RWPE2 (cell line): ENCODE results near the gene ANO2.

Source experiments
- ATAC-seq: fragments of 200-7000 bp; cut with Tn5 transposase; 3 replicates; pipeline ENCODE4 v1.9.1; 2021; ENCODE audit warnings: low read depth
- DNase-seq: peaks from one replicate; pipeline ENCODE4 v3.0.0-alpha.2; 2020; ENCODE audit warnings: low spot score
- H3K27ac ChIP-seq: fragments of 450-650 bp; 2 replicates; pipeline ENCODE4 v1.5.1; 2017; ENCODE audit warnings: mild to moderate bottlenecking; ENCODE audit not compliant: poor library complexity, severe bottlenecking
- H3K27me3 ChIP-seq: fragments of 250-450 bp; sonication (Bioruptor Pico); 2 replicates; pipeline ENCODE4 v1.5.1; 2021; ENCODE audit warnings: mild to moderate bottlenecking, moderate library complexity; ENCODE audit not compliant: insufficient read depth, poor library complexity, severe bottlenecking
- H3K36me3 ChIP-seq: fragments of 250-450 bp; sonication (Bioruptor Pico); 2 replicates; pipeline ENCODE4 v1.5.1; 2020; ENCODE audit warnings: low read depth, mild to moderate bottlenecking, moderate library complexity
- H3K4me1 ChIP-seq: fragments of 250-450 bp; sonication (Bioruptor Pico); 2 replicates; pipeline ENCODE4 v1.5.1; 2021; ENCODE audit warnings: mild to moderate bottlenecking, moderate library complexity; ENCODE audit not compliant: insufficient read depth, poor library complexity, severe bottlenecking
- H3K4me3 ChIP-seq: fragments of 250-450 bp; sonication (Bioruptor Pico); 2 replicates; pipeline ENCODE4 v1.5.1; 2021; ENCODE audit warnings: mild to moderate bottlenecking, moderate library complexity; ENCODE audit not compliant: severe bottlenecking
- H3K9me3 ChIP-seq: fragments of 250-450 bp; sonication (Bioruptor Pico); 2 replicates; pipeline ENCODE4 v1.5.1; 2021; ENCODE audit warnings: mild to moderate bottlenecking, moderate library complexity; ENCODE audit not compliant: severe bottlenecking
- TF ChIP-seq, protein P1 (sequence below): fragments of 450-650 bp; IDR thresholded peaks from one replicate; pipeline ENCODE4 v1.5.1; 2017; ENCODE audit warnings: mild to moderate bottlenecking, moderate library complexity; ENCODE audit not compliant: poor library complexity, severe bottlenecking

Gene ANO2

GRCh38 chr12:5807514-5808219 lies 137.4 kb downstream of the ANO2 start:
- H3K4me3 ChIP-seq = no peak overlapping the region
- TF ChIP-seq, protein P1, sequence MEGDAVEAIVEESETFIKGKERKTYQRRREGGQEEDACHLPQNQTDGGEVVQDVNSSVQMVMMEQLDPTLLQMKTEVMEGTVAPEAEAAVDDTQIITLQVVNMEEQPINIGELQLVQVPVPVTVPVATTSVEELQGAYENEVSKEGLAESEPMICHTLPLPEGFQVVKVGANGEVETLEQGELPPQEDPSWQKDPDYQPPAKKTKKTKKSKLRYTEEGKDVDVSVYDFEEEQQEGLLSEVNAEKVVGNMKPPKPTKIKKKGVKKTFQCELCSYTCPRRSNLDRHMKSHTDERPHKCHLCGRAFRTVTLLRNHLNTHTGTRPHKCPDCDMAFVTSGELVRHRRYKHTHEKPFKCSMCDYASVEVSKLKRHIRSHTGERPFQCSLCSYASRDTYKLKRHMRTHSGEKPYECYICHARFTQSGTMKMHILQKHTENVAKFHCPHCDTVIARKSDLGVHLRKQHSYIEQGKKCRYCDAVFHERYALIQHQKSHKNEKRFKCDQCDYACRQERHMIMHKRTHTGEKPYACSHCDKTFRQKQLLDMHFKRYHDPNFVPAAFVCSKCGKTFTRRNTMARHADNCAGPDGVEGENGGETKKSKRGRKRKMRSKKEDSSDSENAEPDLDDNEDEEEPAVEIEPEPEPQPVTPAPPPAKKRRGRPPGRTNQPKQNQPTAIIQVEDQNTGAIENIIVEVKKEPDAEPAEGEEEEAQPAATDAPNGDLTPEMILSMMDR = no peak

GRCh38 chr12:5807090-5807414 lies 138.0 kb downstream of the ANO2 start:
- Histone ChIP-seq H3K27ac (peak overlapping the region; percentile 79), H3K4me1 (peaks cover 22% of the 10 kb centered on the region), H3K27me3 (no peaks in the 10 kb centered on the region), H3K4me3 (no peak overlapping the region), H3K9me3 (no peaks in the 10 kb centered on the region), H3K36me3 (no peaks in the 10 kb centered on the region)
- ATAC-seq (peak; percentile 76), DNase-seq (no peak)
- TF ChIP-seq, protein P1 = no peak

More at GRCh38 chr12:5807514-5808219, 137.4 kb downstream of the ANO2 start:
- peaks cover 22% of the 10 kb centered on the region for H3K4me1 ChIP-seq
- H3K27ac ChIP-seq = peak overlapping the region; percentile 79
- DNase-seq (no peak), ATAC-seq (no peak)
- no peaks in the 10 kb centered on the region for H3K36me3 ChIP-seq
- H3K27me3 ChIP-seq = no peaks in the 10 kb centered on the region
- no peaks in the 10 kb centered on the region for H3K9me3 ChIP-seq

GRCh38 chr12:5806371-5807089 lies 138.5 kb downstream of the ANO2 start:
- H3K27me3 ChIP-seq = no peaks in the 10 kb centered on the region
- no peak for DNase-seq
- TF ChIP-seq, protein P1 = no peak
- H3K27ac ChIP-seq = peak overlapping the region; percentile 79
- ATAC-seq = peak; percentile 50
- H3K4me1 ChIP-seq = peaks cover 22% of the 10 kb centered on the region
- no peaks in the 10 kb centered on the region for H3K9me3 ChIP-seq
- H3K4me3 ChIP-seq = no peak overlapping the region
- no peaks in the 10 kb centered on the region for H3K36me3 ChIP-seq

DNA sequence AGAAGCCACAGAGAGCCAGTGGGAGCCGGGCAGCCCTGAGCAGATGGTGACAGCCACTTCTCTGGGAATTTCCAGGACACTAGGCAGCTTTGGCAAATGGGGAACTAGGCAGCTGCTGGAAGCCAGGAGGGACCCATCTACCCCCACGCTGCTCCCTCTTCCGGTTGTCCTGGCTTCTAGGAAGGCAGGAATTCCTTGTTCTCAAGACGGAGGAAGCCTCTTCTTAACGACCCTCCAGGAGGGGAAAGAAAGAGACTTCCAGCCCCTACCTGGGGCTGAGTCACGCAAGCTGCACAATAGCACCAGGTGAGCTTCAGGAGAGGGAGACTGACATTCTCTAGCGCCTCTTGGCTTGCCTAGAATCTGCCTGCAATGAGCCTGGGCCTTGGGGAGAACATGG lies 141.5 kb downstream of the ANO2 start:
- no peak for ATAC-seq
- no peak for DNase-seq
- Histone ChIP-seq H3K27me3 (no peaks in the 10 kb centered on the region), H3K4me1 (peaks cover 19% of the 10 kb centered on the region), H3K9me3 (no peaks in the 10 kb centered on the region), H3K36me3 (no peaks in the 10 kb centered on the region), H3K4me3 (no peak overlapping the region), H3K27ac (no peak overlapping the region)
- TF ChIP-seq, protein P1 = no peak
